Esophagus squamous epithelium (tissue), 4 donors: ENCODE data around the gene HADHA.

Experiments
- POLR2A ChIP-seq, 4 donors: fragments of 450-650 bp; IDR thresholded peaks; one replicate each; pipeline ENCODE4 v1.6.1; 2017; ENCODE audit warnings: antibody characterized with exemption in 4 of 4, mild to moderate bottlenecking in 4 of 4, moderate library complexity in 3 of 4
- TF ChIP-seq, protein P1 (sequence below), 6 experiments: fragments of 450-650 bp in 4 of 6; fragments of 200-600 bp in 2 of 6; sonication (generic) in 2 of 6; IDR thresholded peaks; one replicate each; pipeline ENCODE4 v1.5.1; 2016 to 2019; ENCODE audit warnings: antibody characterized with exemption in 6 of 6, mild to moderate bottlenecking in 4 of 6, moderate library complexity in 4 of 6

DNA sequence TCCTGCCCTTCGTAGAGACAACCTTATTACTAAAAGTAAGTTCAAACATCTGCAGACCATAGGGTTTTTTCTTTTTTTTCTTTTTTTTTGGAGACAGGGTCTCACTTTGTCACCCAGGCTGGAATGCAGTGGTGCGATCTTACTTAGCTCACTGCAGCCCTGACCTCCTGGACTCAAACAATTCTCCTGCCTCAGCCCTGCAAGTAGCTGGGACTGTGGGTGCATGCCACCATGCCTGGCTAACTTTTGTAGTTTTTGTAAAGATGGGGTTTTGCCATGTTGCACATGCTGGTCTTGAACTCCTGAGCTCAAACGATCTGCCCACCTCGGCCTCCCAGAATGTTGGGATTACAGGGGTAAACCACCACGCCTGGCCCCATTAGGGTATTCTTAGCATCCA is 32.4 kb downstream of the HADHA start:
- TF ChIP-seq, protein P1, sequence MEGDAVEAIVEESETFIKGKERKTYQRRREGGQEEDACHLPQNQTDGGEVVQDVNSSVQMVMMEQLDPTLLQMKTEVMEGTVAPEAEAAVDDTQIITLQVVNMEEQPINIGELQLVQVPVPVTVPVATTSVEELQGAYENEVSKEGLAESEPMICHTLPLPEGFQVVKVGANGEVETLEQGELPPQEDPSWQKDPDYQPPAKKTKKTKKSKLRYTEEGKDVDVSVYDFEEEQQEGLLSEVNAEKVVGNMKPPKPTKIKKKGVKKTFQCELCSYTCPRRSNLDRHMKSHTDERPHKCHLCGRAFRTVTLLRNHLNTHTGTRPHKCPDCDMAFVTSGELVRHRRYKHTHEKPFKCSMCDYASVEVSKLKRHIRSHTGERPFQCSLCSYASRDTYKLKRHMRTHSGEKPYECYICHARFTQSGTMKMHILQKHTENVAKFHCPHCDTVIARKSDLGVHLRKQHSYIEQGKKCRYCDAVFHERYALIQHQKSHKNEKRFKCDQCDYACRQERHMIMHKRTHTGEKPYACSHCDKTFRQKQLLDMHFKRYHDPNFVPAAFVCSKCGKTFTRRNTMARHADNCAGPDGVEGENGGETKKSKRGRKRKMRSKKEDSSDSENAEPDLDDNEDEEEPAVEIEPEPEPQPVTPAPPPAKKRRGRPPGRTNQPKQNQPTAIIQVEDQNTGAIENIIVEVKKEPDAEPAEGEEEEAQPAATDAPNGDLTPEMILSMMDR (IDR thresholded peaks at IDR 0.05): no peak
- TF ChIP-seq POLR2A (IDR thresholded peaks at IDR 0.05): no peak
